COLO829 (cell line): Measurements from ENCODE around the gene ZNF646.
"Not testable (repeated sequence)": the region's sequence is repeated elsewhere in the genome, so short reads cannot be mapped to it uniquely, and the experiment has no call there.

Source experiments
- DNase-seq: peaks from one replicate; pipeline ENCODE4 v3.0.0; 2012; ENCODE audit warnings: low spot score

Gene ZNF646

DNA sequence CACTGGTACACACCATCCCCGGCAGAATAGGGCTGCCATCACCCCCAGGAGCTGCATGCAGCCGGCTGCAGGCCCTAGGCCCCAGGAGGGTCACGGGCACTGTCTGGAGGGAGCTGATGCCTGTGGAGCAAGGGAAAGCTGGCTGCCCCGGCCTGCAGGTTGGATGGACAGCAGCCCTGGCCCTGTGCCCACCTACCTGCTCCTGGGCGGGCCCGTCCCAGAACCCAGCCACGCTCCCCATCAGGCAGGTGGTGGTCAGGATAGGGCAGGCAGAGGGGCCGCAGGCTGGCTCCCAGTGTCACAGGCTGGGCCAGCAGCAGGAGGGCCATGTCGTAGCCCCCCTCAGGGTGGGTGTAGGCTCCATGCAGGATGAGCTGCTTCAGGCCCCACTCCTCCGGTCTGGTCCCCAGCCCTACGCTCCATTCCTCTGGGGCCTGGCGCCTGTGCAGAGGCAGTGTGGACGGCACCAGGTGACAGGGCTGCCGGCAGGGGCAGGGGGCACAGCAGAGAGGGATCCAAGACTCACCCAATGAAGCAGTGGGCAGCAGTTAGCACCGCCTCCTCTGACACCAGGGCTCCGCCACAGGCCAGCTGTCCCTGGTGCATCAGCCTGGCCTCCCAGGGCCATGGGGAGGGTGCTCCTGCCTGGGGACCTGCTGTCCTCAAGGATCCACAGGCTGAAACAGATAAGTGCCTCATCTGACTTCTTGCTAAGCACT lies 10.5 kb downstream of the ZNF646 start:
- DNase-seq: no peak

DNA sequence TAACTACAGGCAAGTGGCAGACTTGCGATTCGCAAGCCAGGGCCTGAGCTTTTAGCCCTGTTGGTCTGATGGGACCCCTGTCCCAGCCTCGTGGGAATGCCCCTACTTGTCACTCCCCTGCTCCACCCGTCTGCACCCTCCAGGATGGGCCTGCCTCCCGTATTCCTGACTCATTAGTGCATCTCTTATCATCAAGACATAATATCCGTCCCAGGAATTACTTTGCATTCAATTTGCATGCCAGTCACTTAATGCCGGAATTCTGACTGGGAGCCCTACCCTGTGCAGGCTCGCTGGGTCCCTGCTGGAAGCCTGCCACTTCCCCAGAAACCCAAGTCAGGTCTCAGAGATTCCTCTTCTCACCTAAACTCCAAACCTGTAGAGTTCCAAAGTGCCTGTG lies 11.2 kb downstream of the ZNF646 start:
- DNase-seq: no peak

DNA sequence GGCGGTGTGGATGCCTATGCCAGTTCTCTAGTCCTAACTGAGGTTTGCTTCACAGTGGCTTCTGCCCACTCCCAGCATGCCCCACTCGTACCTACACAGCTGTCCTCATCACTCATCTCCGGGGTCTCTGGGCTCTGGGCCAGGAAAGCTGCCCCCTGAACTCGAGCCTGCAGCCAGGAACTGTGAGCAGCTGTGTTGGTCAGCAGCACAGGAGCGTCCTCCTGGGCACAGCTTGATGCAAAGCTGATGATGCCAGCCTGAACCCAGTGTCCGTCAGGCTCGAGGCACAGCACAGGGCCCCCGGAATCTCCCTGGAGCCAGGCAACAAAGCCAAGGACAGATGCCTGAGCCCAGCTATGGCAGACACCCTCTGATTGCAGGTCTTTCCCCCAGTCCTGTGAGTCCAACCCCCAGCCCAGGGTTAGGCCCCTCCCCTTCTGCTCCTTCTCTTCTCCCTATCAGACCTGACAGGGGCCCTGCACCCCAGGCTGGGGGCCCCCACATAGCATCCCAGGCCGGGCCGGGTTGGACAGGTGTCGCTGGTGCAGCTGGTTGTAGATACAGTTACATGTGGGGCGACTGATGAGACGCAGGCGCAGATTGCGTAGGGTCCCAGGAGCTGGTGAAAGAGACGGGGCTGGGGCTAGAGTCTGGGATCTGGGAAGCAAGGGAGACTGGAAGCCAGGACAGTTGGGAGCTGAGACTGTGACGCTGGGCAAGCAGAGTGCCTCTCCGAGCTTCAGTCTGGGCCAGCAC lies 11.8 kb downstream of the ZNF646 start:
- no peak for DNase-seq

DNA sequence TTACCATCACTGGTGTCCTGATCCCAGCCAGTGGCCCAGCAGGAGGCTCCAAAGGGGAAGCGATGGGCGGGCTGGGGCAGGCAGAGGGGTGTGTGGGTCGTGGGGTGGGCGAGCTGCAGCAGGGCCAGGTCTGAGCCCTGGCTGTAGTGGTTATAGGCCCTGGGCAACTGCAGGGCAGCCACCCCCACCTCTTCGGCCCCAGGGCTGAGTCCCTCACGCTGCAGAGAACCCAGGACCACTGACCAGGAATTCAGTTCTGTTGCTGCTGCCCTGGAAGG lies 12.3 kb downstream of the ZNF646 start:
- no peak for DNase-seq

DNA sequence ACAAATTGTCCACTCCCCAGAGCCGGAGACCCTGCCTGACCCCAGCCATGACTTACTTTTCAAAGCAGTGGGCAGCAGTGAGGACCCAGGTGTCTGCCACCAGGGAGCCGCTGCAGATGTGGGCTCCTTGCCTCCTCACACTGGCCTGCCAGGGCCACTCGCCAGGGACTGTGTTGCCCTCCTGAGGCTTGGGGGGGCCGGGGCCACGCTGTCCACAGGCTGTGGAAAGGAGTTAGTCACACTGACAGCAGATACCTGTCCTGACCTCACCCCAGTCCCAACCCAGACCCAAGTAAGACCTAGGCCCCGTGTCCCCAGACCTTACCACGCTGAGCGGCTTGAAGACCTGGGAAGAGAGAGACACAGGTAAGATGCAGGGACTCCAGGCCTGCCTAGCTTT lies 13.3 kb downstream of the ZNF646 start:
- DNase-seq: no peak

DNA sequence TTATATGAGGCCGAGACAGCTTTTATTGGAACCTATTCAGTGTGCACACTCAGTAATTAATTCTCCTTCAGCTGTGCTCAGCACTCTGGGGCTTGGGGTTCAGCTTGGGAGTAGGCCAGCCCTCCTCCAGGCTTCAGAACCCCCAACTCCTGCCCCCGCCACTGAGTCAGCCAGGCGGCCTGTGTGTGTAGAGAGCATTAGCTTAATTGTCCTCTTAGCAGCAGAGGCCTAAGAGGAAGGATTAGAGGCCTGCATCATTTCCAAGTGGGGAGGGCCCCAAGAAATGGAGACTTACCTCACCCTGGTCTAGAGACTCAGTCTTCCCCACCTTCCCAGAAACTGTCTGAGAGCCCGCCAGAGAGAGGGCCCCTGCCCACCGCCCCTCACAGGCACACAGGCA lies 13.7 kb downstream of the ZNF646 start:
- no peak for DNase-seq

DNA sequence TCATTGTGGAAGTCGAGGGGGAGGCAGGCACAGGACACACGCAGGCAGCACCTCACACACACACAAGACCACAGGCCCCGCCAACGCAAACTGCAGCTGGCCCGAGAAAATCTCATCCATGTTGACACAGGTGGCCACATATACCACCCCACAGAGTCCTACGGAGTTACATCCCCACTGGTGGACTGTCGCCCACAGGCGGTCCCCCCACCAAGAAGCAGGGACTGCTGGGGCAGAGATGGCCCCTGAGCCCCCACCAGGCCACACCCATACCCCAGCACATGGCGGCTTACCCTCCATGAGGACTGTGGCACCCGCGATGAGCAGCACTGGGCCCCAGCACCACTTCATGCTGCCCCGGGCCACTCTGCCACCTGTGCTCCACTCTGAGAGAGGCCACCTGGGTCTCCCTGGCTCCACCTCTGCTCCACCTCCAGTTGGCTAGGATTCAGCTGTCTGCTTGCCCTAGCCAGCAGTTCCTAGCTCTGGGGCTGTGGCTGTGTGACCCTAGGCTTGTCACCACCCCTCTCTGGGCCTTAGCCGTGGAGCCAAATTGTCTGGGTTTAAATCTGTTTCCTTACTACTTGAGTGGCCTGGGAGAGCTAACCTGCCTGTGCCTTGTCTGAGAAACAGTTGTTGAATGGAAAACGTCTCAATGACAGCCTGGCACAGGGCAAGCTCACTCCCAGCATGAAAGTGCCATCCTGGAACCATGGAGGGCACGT lies 14.4 kb downstream of the ZNF646 start, which contains the start of gene PRSS53:
PRSS53 (minus strand) TSS at position 485 of the 725 bp plus-strand sequence; CDS start at position 351, 134 bp downstream.
- no peak for DNase-seq

DNA sequence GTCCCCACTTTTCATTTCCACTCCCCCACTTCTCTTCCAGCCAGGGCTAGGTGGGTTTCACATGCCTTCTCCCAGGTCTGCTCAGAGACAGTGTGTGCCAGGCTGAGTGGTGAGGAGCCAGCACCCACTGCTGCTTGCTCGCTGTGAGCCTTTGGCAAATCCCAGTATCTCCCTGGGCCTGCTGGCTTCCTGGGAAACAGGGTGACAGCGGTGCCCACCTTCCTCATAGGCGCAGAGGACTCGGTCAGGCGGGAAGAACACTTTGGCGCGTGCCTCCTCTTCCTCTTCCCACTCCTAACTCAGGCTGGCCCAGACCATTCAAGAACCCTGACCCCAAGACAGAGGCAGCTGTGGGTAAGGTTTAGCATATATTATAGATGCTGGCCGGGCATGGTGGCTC lies 15.0 kb downstream of the ZNF646 start:
- no peak for DNase-seq

DNA sequence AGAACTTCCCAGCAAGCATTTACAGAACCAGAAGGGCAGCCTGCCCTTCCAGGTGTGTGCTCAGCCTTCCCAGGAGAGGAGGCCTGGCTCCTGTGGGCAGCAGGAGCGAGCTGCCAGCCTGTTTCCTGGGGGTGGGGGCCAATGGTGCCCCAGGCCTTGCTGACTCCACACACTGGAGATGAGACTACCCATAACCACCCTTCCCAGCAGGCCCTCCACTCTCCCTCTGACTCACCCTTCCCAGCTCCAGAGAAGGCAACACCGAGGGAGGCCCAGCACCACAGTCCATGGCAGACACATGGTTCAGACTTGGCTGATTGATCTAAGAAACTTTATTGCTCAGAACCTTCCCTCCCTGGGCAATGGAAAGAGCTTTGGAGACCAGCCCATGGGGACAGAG lies 16.3 kb downstream of the ZNF646 start:
- no peak for DNase-seq

DNA sequence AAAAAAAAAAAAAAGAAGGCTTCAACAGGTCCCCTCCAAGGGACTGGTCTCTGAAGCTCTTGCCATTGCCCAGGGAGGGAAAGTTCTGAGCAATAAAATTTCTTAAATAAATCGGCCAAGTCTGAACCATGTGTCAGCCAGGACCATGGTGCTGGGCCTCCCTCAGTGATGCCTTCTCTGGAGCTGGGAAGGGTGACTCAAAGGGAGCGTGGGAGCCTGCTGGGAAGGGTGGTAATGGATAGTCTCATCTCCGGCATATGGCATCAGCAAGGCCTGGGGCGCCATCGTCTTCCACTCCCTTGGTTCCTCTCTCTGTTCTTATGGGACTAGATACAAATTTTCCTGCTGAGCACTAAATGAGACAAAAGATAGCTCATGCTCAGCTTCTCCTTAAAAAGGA lies 18.1 kb downstream of the ZNF646 start:
- DNase-seq: no peak

DNA sequence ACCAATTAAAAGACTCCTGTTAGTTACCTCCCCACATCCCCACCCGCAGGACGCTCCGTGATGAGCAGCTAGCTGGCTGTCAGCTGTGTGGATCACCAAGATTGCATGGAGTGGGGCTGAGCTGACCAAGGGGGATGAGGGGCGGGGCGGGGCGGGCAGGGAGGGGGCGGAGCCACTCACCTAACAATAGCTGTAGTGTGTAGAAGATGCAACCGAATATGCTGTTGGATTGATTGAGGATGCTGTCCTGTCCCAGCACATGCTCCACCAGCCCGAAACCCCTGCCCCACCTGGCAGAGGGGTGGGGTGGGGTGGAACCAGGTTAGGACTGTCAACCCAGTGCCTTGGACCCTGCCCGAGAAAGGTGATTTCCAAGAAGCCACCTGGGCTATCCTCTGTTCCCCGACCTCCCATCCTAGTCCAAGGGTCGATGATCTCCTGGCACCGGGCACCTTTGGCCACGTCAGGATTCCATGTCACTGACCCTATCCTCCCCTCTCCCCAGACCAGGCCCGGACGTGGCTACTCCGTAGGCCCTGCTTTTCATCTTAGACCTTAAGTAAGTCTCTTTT lies 19.0 kb downstream of the ZNF646 start:
- peak; percentile 84 for DNase-seq

DNA sequence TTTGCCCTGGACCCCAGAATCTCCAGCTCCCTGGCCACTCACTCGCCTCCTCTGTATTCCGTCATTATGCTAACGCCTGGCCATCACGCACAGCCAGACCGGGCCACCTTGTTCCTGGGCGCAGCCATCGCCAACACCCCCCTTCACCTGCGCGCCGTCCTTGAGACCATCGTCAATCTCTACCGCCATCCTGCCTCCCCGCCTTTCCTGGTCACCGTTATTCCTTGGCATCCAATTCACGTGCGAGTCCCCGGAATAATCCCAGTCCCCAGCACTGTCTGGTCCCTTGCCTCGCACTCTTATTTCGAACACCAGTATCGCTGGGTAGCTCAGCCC lies 19.8 kb downstream of the ZNF646 start:
- no peak for DNase-seq

DNA sequence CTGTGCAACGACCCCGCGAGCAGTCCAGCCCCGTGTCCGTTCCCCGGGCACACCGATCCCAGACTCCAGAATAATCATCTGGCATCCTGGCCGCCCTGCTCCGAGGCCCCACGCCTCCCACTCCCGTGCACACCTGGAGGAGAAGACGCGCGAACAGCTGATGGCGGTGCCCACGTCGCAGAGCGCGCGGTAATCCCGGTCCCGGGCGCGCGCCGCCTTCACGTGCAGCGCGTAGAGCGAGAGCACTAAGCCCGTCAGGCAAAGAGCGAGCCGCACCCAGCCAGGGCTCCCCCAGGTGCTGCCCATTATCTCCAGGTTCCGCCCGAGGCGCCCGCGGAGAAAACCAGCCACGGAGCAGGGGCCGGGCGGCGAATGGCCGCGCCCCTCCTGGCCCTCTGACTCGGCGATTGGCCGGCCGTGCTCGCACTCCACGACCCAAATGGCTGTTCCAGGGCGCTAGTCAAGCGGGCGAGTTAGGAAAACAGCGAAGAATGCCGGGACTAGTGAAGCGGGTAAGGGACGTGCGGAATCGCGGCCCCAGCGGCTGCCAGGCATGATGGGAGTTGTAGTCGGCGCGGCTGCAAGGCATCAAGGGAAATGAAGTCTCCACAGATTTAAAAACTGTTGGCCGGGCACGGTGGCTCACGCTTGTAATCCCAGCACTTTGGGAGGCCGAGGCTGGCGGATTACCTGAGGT lies 20.4 kb downstream of the ZNF646 start, which contains the start of gene VKORC1:
VKORC1 (minus strand) TSS at position 374 of the 697 bp plus-strand sequence; CDS start at position 306, 68 bp downstream.
- DNase-seq: peak; percentile 91

DNA sequence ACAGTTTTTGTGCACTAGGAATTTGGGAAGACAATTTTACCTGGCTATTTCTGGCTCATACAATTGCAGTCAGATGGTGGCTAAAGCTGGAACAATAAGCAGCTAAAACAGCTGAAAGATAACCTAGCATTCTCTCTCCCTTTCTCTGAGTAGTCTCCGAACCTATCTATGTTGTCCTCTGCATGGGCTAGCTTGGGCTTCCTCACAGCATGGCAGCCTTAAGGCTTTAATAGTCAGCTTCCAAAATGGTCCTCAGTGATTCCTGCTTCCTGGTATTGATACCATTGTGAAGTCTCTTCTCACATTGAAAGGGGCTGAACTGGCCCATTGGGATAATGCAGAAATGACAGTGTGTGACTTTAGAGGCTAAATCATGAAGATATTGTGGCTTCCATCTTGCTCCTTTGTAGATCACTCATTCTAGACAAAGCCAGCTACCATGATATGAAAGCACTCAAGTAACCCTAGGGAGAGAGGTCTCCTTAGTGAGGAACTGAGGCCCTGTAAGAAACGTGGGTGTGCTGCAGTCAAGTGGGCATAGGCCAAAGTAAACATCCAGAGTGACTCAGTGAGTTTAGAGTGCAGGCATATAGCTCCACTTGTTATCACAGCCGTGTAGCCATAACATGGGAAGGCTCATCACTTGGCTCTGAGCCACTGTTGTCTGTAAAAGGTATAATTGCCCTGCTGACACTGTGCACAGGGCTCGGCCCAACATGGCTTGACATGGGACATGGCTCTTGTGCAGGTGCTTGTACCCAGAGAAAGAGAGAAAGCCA lies 25.8 kb downstream of the ZNF646 start:
- no peak for DNase-seq

DNA sequence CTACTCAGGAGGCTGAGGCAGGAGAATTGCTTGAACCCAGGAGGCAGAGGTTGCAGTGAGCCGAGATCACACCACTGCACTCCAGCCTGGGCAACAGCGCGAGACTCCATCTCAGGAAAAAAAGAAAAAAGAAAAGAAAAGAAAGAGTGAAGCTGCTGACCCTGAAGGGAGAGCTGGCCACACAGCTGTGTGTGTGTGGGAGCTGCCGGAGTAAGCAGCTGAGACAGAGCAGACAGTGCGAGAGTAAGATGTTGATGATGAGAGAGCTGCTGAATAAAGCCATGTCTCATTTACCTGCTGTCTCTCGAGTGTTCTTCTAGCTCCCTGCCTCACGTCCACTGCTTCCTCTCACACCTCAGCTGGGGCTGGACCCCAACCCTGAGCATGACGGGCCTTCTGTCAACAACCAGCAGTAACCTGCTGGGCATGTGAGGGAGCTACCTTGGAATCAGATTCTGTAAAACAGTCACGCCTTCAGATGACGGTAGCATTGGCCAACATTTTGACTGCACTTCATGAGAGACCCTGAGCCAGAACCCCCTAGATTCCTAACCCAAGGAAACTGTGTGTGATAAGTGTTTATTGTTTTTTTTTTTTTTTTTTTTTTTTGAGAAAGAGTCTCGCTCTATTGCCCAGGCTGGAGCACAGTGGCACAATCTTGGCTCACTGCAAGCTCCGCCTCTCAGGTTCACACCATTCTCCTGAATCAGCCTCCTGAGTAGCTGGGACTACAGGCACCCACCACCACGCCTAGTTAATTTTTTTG lies 26.8 kb downstream of the ZNF646 start:
- DNase-seq: not testable (repeated sequence)

DNA sequence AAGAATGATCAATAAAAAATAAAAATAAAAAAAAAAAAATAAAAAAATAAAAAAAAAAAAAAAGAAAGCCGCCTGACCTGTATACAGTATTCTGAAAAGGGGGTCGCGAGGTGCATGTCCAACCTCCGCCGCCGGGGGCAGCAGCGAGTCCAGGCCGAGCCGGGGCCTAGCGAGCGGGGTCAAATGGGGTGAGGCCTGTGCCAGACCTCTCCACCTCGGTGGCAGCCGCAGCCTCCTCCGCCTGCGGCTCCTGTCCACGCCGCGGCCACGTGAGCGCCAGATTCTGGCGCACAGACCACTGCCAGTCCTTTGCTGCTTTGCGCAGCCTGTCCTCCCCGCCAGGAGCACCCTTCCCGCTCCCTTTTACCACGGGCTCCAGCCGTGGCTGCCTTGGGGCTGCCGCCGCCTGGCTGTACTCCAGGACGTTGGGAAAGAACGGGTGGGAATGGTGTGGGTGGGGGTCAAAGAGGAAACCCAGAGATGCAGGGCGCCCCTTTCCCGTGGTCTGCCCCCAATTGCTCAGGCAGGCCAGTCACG lies 31.5 kb downstream of the ZNF646 start:
- DNase-seq: peak; percentile 55

DNA sequence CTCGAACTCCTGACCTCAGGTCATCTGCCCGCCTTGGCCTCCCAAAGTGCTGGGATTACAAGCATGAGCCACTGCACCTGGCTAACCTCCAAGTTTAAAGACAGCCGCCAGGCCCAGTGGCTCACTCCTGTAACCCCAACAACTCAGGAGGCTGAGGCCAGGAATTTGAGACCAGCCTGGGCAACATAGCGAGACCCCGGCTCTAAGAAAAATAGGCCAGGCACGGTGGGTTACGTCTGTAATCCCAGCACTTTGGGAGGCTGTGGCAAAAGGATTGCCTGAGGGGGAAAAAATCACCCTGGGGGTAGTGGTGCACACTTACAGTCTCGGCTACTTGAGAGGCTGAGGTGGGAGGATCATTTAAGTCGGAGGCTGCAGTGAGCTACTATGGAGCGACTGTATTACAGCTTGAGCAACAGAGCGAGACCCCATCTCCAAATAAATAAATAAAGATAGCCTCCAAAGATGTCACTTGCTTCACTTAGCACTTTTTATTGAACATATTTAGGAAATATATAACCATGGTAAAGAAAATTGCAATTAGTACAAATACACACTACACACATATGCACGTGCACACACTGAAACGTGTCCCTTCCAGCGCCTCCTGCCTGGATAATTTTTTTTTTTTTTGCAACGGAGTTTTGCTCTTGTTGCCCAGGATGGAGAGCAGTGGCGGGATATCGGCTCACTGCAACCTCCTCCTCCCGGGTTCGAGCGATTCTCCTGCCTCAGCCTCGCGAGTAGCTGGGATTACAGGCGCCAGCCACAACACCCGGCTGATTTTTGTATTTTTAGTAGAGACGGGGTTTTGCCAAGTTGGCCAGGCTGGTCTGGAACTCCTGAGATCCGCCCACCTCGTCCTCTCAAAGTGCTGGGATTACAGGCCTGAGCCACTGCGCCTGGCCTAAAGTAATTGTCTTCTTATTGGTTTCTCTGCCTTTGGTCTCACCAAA lies 32.6 kb downstream of the ZNF646 start:
- no peak for DNase-seq

DNA sequence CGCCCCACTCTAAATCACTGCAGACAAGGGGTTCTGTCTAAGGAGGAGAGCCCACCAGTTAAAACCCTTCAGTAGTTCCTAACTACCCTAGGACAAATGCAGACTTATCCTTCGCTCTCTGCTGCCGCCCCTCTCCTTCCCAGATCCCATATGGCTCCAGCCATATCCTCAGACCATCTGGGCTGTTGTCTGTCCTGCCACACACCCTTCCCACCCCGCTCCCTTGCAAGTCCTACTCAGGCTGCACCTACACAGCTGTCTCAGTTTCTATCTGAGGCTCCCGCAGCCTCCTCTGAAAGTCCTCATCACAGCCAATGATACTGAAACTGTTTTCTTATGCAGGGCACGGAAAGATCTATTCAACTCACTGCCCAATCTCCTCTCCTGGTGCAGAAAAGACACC lies 33.2 kb downstream of the ZNF646 start:
- DNase-seq: no peak
